GM18505 (cell line): ENCODE measurements around the gene RGS7.
A peak's percentile ranks its signal among the peaks of the same experiment; 100 is the strongest.

ENCODE experiments used
- ATAC-seq: cut with Tn5 transposase; IDR thresholded peaks from one replicate; pipeline ENCODE4 v1.9.1; 2021; ENCODE audit not compliant: unreplicated experiment
- POLR2A ChIP-seq: IDR thresholded peaks from 4 replicates; pipeline ENCODE4 v1.6.1; 2011; ENCODE audit warnings: borderline replicate concordance; ENCODE audit not compliant: insufficient read depth, insufficient read length; ENCODE audit errors: extremely low read depth

Gene RGS7

DNA sequence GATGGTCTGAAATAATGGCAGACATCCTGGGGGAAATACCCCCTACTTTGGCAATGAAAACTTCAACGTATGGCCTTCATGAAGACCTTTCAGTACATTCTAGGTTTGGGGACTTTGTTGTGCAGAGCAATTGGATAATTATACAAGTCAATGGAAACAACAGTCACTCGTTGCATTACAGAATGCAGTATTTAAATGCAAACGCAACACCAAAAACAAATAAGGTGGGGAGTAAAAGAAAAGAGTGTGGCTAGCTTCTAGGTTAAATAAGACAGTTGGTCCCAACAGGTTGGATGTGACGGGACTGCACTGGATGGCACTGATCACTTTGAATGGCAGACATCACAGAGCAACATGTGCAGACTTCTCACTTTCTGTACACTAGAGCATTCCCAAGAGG lies 386.8 kb downstream of the RGS7 start:
- ATAC-seq = no peak

DNA sequence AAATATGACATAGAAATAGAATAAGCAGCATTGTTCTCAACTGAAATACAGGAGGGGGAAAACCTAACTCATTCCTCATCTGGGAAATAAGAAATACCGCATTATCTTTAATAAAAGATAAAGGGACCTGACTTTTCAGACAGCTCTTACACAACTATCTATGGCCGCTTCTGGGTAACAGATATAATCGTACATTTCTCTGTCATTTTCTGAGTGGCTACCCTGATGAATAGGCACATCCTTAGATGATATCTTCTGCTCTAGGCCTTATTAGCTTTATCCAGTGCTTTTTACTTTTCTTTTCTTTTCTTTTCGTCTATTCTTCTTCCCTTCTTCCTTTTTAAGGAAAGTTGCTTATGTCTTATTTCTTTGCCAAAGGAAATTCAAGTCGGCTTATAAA lies 388.1 kb downstream of the RGS7 start:
- ATAC-seq = no peak
- TF ChIP-seq POLR2A = no peak

More for the DNA sequence above, 386.8 kb downstream of the RGS7 start:
- no peak for TF ChIP-seq POLR2A

DNA sequence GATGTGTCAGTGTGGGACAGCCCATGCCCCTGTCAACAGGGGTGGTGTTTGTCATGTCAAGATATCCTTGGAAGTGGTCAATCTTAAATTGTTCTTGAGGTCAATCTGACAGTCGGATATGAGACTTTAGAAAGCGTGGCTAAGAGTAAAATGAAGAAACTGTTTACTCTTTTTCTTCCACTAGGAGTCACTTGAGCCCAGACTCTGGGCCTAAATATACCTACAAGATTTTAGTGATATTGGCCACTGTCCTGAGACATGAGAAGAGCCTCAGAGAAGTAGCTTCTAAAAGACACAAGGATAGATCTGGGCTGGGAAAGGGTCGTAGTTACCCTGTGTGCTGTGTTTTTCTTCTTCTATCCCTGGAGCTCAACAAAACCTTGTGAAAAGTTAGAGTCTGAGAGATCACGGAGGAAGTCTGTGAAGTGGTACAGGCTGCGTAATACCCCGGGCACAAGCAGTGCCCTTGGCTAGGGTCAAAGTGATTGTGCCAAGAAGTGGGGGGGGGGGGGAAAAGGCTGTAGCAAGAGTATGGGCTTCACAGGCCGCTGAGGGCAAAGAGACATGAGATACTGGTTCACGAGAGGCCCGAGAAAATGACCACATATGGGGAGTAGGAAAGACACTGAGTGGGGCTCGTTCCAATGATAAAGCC lies 389.8 kb downstream of the RGS7 start:
- TF ChIP-seq POLR2A = no peak
- ATAC-seq = no peak

DNA sequence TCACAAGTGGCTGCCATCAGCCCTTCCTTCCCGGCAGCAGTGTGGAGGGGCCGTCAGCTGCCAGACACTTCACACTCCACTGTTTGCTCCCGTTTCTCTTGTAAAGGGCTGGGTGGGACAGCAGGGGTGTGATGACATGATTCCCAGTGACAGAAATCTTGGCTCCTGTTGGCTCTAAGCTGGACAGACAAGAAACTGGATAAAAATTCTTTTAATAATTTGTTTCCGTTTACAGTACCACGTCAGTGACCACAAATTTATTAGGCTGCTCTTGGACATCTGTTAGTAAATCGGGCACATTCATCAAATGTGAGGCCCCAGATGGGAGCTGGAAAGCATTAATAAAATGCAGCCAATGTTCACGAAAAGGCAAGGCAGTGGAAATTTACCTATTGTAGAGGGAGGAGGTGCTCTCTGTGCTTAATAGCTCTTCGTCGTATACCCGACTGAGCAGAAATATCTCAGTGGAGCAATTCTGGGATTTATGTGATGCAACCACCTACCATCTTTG lies 391.4 kb downstream of the RGS7 start:
- no peak for TF ChIP-seq POLR2A
- no peak for ATAC-seq

DNA sequence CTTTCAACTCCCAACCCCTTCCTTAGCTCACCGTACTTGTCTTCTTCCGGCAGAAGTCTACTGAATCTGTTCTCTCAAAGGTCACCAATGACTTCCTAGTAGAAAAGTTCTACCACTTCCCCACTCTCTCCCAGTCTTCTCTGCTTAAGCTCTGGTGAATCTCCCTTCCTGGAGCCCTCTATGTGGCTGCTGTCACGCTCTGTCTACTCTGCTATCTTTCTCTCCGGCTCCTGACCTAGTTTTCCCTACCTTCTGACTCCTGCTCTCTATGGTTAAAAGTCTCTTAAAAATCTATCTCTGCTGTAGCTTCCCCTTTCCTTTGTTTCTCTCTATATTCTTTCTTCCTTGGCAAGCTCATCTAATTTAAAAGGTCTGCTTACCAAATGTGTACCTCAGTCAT lies 394.9 kb downstream of the RGS7 start:
- TF ChIP-seq POLR2A = no peak
- ATAC-seq = no peak

DNA sequence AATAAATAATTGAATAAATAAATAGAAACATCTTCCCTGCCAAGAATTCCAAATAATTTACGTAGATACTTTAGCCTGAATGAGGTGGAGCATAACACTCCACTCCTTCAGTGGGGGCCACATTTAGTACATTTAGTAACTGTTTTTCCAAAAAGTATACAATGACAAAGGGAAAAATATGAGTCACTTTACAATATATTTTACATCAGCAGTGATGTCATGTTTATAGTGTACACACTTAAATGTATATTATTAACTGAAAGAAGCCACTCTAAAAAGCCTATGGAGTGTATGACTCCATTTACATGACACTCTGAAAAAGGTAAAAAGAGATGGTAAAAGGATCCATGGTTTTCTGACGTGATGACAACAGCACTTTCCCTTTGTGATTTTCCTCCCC lies 400.6 kb downstream of the RGS7 start:
- ATAC-seq = no peak
- no peak for TF ChIP-seq POLR2A

DNA sequence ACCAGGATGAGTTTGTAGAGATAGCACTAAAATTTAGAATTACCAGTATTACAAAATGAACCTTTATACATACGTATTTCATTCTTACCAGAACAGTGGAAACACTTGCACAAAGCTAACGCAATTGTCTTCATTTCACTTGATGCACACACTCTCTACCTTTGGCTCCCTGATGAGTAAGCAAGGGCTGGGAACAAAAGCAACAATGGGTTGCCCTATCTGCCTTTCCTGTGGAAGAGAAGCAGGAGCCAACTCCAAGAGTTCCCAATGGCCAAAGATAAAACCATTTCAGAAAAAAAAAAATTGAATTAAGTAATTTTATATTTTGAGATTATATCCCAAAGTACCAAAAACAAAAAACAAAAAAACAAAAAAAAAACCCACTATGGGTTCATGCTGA lies 401.0 kb downstream of the RGS7 start:
- TF ChIP-seq POLR2A = no peak
- ATAC-seq = no peak

DNA sequence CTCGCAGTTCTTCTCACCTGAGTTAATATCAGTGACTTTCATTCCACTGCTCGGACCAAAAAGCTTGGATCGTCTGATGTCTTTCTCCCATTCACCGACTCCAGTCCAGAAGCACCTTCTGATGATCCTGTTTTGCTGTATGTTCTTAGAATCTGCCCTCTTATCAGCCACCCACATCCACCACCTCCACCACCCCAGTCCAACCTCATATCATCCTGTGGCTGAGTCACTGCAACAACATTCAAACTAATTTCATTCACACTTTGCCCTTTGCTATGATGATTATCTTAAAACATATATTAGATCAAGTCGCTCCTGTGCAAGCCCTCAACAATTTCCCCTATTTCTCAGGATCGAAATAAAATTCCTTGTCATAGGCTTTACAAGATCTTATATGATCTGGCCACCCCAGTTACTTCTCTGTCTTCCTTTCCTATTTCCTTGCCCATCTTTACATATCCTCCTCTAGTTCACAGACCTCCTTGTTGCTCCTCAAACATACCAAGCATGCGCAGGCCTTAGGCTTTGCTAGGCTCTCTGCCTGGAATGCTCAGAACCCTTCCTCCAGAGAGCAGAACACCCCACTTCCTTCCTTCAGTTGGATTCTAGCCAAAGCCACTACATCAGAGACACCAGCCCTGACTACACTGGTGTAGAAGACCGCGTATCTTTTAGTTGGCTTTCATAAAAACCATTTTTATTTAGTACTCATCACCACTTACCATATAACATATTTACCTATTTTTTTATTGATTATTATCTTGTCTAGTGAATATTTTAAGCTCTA lies 409.4 kb downstream of the RGS7 start:
- no peak for ATAC-seq
- no peak for TF ChIP-seq POLR2A

DNA sequence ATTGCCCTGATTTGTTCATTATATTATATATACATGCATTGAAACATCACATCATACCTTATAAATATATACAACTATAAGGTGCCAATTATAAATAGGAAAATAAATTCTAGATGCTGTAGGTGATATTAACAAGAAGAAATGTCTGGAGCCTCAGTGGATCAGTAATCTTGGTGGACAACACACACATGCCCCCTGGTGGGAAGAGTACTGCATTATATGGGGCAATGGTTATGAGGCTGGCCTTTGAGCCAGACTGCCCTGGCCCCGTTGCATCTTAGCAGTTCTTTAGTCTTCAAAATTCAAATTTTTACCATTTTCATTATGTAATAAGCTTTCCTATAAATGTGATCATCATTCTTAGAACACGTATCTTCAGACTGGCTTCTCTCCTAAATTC lies 410.1 kb downstream of the RGS7 start:
- no peak for TF ChIP-seq POLR2A
- peak; percentile 77 for ATAC-seq

DNA sequence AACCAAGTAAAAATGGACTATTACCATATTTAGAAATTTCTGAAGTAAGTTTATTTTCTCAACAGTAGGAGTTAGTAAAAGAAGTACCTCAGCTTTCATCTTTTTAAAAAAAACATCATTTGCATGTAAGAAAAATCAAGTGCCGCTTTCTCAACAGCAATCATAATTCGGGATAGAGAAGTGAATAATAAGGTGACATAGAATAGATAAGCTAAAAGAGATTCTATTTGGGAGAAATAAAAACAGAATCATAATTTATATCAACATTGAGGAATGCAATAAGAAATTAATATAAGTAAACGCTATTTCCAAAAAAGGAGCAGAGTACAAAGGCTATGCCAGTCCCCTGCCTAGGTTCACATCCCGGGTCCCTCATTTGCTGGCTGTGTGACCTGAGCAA lies 414.1 kb downstream of the RGS7 start:
- ATAC-seq = no peak
- TF ChIP-seq POLR2A = no peak

DNA sequence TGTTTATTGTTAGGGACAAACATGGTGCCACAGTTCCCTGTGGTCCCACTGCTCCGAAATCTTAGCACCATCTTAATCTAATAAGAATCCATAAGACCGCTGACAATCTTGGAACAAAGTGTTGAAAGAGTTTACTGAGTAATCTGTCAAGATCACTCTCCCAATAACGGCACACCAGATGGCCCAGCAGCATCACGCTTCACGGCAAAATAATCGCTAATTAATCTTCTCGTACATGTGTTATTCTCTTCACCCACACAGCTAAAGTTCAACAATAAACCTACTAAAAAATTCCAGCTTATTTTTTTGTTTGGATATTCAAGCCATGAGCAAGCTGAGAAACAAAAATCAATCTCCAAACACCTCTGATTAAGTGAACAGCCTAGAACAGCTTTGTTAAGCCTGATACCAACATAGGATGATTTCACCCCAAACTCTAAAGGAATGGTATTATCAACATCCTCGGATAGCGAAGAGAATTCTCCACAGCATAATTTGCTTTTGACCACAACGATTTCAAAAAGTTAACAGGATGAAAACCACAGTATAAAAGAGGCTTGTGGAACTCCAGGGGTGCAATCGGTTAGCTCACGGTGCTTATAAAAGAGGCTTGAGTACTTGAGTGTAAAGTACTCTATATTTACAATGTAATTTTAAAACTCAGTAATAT lies 415.2 kb downstream of the RGS7 start:
- no peak for ATAC-seq
- no peak for TF ChIP-seq POLR2A

DNA sequence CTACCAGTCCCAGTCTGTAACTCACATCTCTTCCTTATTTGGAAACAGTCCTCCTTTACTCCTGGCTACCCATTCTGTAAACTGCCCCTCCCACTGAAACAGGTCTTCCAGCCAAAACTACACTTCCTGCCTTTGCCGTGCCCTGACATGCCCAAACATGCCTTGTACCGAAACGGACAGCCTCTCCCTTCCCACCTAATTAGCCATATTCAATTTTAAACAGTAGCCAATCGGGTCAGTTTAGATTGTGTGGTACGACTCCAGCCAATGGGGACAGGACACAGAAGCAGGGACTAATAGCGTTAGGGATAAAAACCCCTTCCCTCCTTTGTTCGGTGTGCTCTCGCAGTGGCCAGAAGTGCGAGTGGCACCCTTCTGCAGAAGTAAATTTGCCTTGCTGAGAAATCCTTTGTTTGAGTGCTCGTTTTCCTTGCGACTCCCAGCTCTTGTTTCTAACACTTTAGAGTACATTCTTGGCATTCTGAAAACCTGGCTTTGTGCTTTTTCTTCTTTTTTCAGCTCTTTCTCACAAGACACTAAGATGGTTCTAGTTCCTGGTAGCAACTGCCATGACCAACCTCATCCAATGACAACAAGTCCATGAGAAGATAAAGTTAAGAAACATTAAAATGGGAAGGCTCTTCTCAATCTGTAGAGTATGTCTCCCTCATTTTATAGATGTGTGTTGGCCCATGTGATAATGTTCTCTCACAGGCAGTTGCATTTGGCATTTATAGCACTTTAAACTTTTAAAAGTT lies 419.9 kb downstream of the RGS7 start:
- no peak for TF ChIP-seq POLR2A
- ATAC-seq = no peak

DNA sequence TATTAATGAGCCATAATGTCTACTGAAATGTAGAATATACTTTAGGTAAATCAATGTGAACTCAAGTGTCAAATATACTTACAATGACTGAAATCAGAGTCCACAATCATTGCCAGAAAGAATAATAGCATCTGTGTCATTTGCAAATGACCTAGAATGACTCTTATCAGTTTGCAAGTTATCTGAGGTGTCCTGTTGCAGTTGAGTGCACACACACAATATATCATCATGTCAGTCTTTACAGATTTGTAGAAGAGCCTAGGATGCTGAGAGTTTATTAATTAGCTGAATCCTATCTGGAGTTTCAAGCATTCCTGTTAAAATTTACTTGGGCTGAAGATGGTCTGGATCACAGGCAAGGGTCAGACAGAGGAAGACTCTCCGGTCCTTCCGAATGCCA lies 421.1 kb downstream of the RGS7 start:
- ATAC-seq = no peak
- TF ChIP-seq POLR2A = no peak
